CD4-positive, alpha-beta T cell (primary cell): Measurements from ENCODE around the gene ACBD6. TPM values are rescaled to one million over a fixed set of nuclear protein-coding genes. Genes with fewer than 3 reads are reported as not detected.

Experiments
- ATAC-seq: fragments of 200-7000 bp; cut with Tn5 transposase; one replicate; pipeline ENCODE4 v1.10.0; 2022; ENCODE audit warnings: mild to moderate bottlenecking; ENCODE audit not compliant: poor library complexity
- CTCF ChIA-PET: fragments of 350-600 bp; sonication (Branson Sonifier 250); formaldehyde crosslinking; loops from one replicate; lab custom pipeline; 2021; ENCODE audit warnings: antibody characterized with exemption, inconsistent platforms; lab: Charles Lee
- POLR2A ChIA-PET: fragments of 350-600 bp; sonication (Branson Sonifier 250); formaldehyde crosslinking; loops from one replicate; lab custom pipeline; 2021; ENCODE audit warnings: antibody characterized with exemption, inconsistent platforms; lab: Charles Lee
- DNase-seq, 14 experiments: peaks; one replicate each; pipeline ENCODE4 v3.0.0-alpha.2; 2013 to 2020; ENCODE audit warnings: mixed read lengths in 2 of 14
- H3K27ac ChIP-seq, 2 donors: one replicate each; pipeline versions ENCODE4 v1.5.1 to v1.7.0; 2013; ENCODE audit warnings: low read length in 2 of 2, low read depth in 1 of 2, mild to moderate bottlenecking in 1 of 2
- H3K27me3 ChIP-seq, 2 experiments: 1 replicate in 1 of 2; 2 replicates in 1 of 2; pipeline versions ENCODE4 v1.6.1 to v1.7.0; 2013; ENCODE audit warnings: low read length in 2 of 2, control low read depth in 1 of 2, mild to moderate bottlenecking in 1 of 2, moderate library complexity in 1 of 2; ENCODE audit not compliant: insufficient read depth in 2 of 2, control insufficient read depth in 1 of 2
- H3K36me3 ChIP-seq: one replicate; pipeline ENCODE4 v1.6.1; 2013; ENCODE audit warnings: low read length, control low read depth; ENCODE audit not compliant: insufficient read depth
- H3K4me1 ChIP-seq: one replicate; pipeline ENCODE4 v1.6.1; 2013; ENCODE audit warnings: low read length, control low read depth; ENCODE audit not compliant: insufficient read depth
- H3K4me3 ChIP-seq: one replicate; pipeline ENCODE4 v1.5.1; 2013; ENCODE audit warnings: mild to moderate bottlenecking, low read length, moderate library complexity
- H3K9me3 ChIP-seq, 2 experiments: 1 replicate in 1 of 2; 2 replicates in 1 of 2; pipeline versions ENCODE4 v1.6.1 to v1.7.0; 2013; ENCODE audit warnings: low read length in 2 of 2, mild to moderate bottlenecking in 2 of 2, control low read depth in 1 of 2, moderate library complexity in 1 of 2; ENCODE audit not compliant: control insufficient read depth in 1 of 2, insufficient read depth in 1 of 2
- H3K27ac Mint-ChIP-seq: one replicate; pipeline ENCODE4 v1.8.0; 2020; ENCODE audit warnings: mixed read lengths
- H3K27me3 Mint-ChIP-seq: one replicate; pipeline ENCODE4 v1.8.0; 2021; ENCODE audit warnings: mixed read lengths
- H3K36me3 Mint-ChIP-seq: one replicate; pipeline ENCODE4 v1.8.0; 2021; ENCODE audit warnings: low read depth, mixed read lengths
- H3K4me1 Mint-ChIP-seq: one replicate; pipeline ENCODE4 v1.8.0; 2021; ENCODE audit warnings: low read depth, mixed read lengths
- H3K4me3 Mint-ChIP-seq: one replicate; pipeline ENCODE4 v1.8.0; 2020; ENCODE audit warnings: mild to moderate bottlenecking, mixed read lengths
- H3K9me3 Mint-ChIP-seq: one replicate; pipeline ENCODE4 v1.8.0; 2020; ENCODE audit warnings: mixed read lengths
- intact Hi-C, 2 experiments: fragments of 100-400 bp; cut with DNase I in 1 of 2; cut with micrococcal nuclease in 1 of 2; formaldehyde crosslinking; loops; one replicate each; pipeline versions ENCODE4 v1.15.1 to v1.9.0; 2023 to 2025; cut with DNase I, micrococcal nuclease
- total RNA-seq, 174 experiments: library from RNA in 2 of 174; stranded (reverse) in 2 of 174; gene quantifications; one replicate each; pipeline ENCODE4 v1.2.3 and lab custom pipeline; 2021 to 2026
- TF ChIP-seq, protein P1 (sequence below): fragments of 200-600 bp; IDR thresholded peaks from one replicate; pipeline ENCODE4 v1.8.0; 2022; ENCODE audit warnings: antibody characterized with exemption, mild to moderate bottlenecking

ACBD6 gene
- total RNA-seq, 2 experiments from 2014 or later = 28.2 to 28.8 TPM

DNA sequence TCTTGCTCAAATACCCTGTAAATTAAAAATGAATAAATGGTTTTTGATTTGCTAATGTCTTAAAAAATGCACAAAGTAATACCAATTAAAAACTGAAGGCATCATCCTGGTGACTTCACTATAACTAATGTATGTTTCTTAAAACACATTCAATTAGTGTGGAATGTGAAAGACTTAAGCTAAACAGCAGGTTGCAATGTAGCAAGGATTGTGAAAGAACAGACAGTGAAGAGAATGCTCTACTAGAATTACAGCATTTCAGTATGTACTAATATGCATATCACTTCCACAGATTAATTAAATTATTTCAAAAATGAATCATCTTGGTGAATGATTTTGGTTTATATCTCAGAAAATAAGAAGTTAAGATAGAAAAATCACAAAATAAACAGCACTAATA, 216.0 kb downstream of the ACBD6 start:
- Histone ChIP-seq H3K36me3 (peaks cover 3% of the 10 kb centered on the region), H3K9me3 (no peaks in the 10 kb centered on the region), H3K27ac (no peak overlapping the region), H3K27me3 (no peaks in the 10 kb centered on the region), H3K4me1 (no peaks in the 10 kb centered on the region), H3K4me3 (no peak overlapping the region)
- Mint-ChIP-seq H3K4me1 (peaks cover 24% of the 10 kb centered on the region), H3K36me3 (peaks cover 65% of the 10 kb centered on the region), H3K4me3 (no peak overlapping the region), H3K27me3 (no peaks in the 10 kb centered on the region), H3K27ac (no peak overlapping the region), H3K9me3 (no peaks in the 10 kb centered on the region)
- DNase-seq = no peak
- intact Hi-C loops = no loop called here
- TF ChIP-seq, protein P1, sequence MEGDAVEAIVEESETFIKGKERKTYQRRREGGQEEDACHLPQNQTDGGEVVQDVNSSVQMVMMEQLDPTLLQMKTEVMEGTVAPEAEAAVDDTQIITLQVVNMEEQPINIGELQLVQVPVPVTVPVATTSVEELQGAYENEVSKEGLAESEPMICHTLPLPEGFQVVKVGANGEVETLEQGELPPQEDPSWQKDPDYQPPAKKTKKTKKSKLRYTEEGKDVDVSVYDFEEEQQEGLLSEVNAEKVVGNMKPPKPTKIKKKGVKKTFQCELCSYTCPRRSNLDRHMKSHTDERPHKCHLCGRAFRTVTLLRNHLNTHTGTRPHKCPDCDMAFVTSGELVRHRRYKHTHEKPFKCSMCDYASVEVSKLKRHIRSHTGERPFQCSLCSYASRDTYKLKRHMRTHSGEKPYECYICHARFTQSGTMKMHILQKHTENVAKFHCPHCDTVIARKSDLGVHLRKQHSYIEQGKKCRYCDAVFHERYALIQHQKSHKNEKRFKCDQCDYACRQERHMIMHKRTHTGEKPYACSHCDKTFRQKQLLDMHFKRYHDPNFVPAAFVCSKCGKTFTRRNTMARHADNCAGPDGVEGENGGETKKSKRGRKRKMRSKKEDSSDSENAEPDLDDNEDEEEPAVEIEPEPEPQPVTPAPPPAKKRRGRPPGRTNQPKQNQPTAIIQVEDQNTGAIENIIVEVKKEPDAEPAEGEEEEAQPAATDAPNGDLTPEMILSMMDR = no peak
- ChIA-PET POLR2A (no interaction called here), CTCF (no interaction called here)
- no peak for ATAC-seq

DNA sequence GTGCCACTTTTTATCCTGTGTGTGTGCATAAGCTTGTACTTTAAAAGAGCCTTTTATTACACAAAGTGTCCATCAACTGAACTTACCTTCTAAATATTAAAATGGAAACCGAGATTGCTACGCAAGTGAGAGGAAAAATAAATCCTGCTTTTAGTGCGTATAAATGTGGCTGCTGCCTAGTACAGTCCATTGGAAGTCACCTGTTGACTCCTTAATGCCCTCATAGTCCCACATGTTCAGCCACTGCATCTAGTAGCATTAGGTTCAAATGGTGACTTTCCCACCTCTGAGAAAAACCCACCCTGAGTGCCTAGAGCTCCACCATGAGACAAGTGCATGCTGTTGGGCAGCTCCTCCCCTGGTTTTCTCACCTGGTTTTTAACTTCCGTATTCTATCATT, 219.3 kb downstream of the ACBD6 start:
- Histone ChIP-seq H3K4me1 (no peaks in the 10 kb centered on the region), H3K4me3 (no peak overlapping the region), H3K27ac (no peak overlapping the region), H3K36me3 (peaks cover 5% of the 10 kb centered on the region), H3K27me3 (no peaks in the 10 kb centered on the region), H3K9me3 (no peaks in the 10 kb centered on the region)
- no peak overlapping the region for H3K4me3 Mint-ChIP-seq
- TF ChIP-seq, protein P1 = no peak
- ATAC-seq (no peak), DNase-seq (no peak)
- ChIA-PET CTCF (interaction anchor here (0.7 kb wide), 1 partner anchor 1210 kb away, joined by 3 read pairs; no protein-coding TSS in a partner anchor), POLR2A (no interaction called here)
- peaks cover 77% of the 10 kb centered on the region for H3K36me3 Mint-ChIP-seq
- intact Hi-C loops = no loop called here
- no peaks in the 10 kb centered on the region for H3K27me3 Mint-ChIP-seq
- no peaks in the 10 kb centered on the region for H3K4me1 Mint-ChIP-seq
- H3K9me3 Mint-ChIP-seq = no peaks in the 10 kb centered on the region
- H3K27ac Mint-ChIP-seq = no peak overlapping the region

DNA sequence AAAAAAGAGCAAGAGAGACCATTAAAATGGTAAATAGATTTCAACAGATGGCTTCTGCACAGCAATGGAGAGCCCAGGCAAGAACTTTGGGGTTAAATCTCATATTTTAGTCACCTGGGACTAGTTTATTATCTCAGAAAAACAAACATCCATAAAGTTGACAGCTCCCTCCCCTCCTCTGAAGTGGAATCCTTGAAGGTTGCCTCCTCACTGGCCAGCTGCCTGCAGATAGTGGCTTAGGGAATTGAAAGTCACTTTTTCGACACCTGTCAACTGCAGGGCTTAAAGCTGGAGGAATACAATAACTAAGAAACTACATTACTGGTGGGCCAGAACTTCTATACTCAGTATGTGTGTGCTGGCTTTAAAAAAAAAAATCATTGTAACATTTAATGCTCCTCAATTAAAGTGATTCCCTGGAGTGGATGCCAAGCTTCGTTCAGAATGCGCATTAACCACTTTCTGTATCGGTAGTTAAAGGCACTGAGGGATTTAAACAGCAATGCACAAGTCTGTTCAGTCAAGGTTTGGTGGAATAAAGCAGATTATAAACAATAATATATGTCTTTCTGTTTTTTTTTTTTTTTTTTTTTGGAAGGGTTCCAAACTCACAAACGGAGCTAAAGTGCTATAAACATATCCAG, 219.9 kb downstream of the ACBD6 start:
- Histone ChIP-seq H3K9me3 (no peaks in the 10 kb centered on the region), H3K4me1 (no peaks in the 10 kb centered on the region), H3K4me3 (no peak overlapping the region), H3K27ac (no peak overlapping the region), H3K27me3 (no peaks in the 10 kb centered on the region), H3K36me3 (peaks cover 3% of the 10 kb centered on the region)
- ATAC-seq (no peak), DNase-seq (no peak)
- H3K4me1 Mint-ChIP-seq = no peaks in the 10 kb centered on the region
- H3K27ac Mint-ChIP-seq = no peak overlapping the region
- TF ChIP-seq, protein P1 = no peak
- H3K36me3 Mint-ChIP-seq = peaks cover 77% of the 10 kb centered on the region
- H3K4me3 Mint-ChIP-seq = no peak overlapping the region
- no peaks in the 10 kb centered on the region for H3K27me3 Mint-ChIP-seq
- H3K9me3 Mint-ChIP-seq = no peaks in the 10 kb centered on the region
- CTCF ChIA-PET = interaction anchor here (0.7 kb wide), 1 partner anchor 1211 kb away, joined by 3 read pairs; no protein-coding TSS in a partner anchor
- intact Hi-C loops = no loop called here
- POLR2A ChIA-PET = no interaction called here
